GM06990 (cell line): ENCODE results near the gene PTPN14.

Experiments
- DNase-seq: peaks from one replicate; pipeline ENCODE4 v3.0.0-alpha.2; 2011; ENCODE audit not compliant: insufficient read length; ENCODE audit errors: extremely low read depth
- H3K27me3 ChIP-seq: replicated peaks from 2 replicates; pipeline ENCODE4 v1.6.0; 2011; ENCODE audit warnings: low read length; ENCODE audit not compliant: control insufficient read depth, insufficient read depth
- H3K36me3 ChIP-seq: 2 replicates; pipeline ENCODE4 v1.5.1; 2011; ENCODE audit warnings: low read length; ENCODE audit not compliant: control insufficient read depth, insufficient read depth
- H3K4me3 ChIP-seq: replicated peaks from 2 replicates; pipeline ENCODE4 v1.5.1; 2011; ENCODE audit warnings: low read depth, mild to moderate bottlenecking, control low read depth, low read length
- CTCF ChIP-seq: IDR thresholded peaks from 2 replicates; pipeline ENCODE4 v1.5.1; 2011; ENCODE audit warnings: low read length, control low read depth, mild to moderate bottlenecking, inconsistent platforms; ENCODE audit not compliant: insufficient read depth, poor library complexity, severe bottlenecking

The PTPN14 gene

GRCh38 chr1:214446772-214447556, 104.4 kb downstream of the PTPN14 start:
- H3K27me3 ChIP-seq: no peaks in the 10 kb centered on the region
- no peak for DNase-seq
- no peaks in the 10 kb centered on the region for H3K36me3 ChIP-seq
- TF ChIP-seq CTCF: no peak
- H3K4me3 ChIP-seq: no peak overlapping the region

- DNase-seq: no peak
- Histone ChIP-seq H3K4me3 (no peak overlapping the region), H3K36me3 (no peaks in the 10 kb centered on the region), H3K27me3 (no peaks in the 10 kb centered on the region)
- TF ChIP-seq CTCF: no peak
These were observed 105.4 kb downstream of the PTPN14 start for GRCh38 chr1:214445831-214446614.

- DNase-seq: no peak
These were observed 106.2 kb downstream of the PTPN14 start for GRCh38 chr1:214445199-214445598.

GRCh38 chr1:214444182-214444939, 107.0 kb downstream of the PTPN14 start:
- Histone ChIP-seq H3K27me3 (no peaks in the 10 kb centered on the region), H3K36me3 (no peaks in the 10 kb centered on the region), H3K4me3 (no peak overlapping the region)
- DNase-seq: no peak
- no peak for TF ChIP-seq CTCF

More at GRCh38 chr1:214445199-214445598, 106.2 kb downstream of the PTPN14 start:
- no peak overlapping the region for H3K4me3 ChIP-seq
- H3K27me3 ChIP-seq: no peaks in the 10 kb centered on the region
- H3K36me3 ChIP-seq: no peaks in the 10 kb centered on the region
- TF ChIP-seq CTCF: no peak

- H3K27me3 ChIP-seq: no peaks in the 10 kb centered on the region
- TF ChIP-seq CTCF: no peak
- no peak for DNase-seq
These were observed 110.3 kb downstream of the PTPN14 start for GRCh38 chr1:214441119-214441518.

More at GRCh38 chr1:214441119-214441518, 110.3 kb downstream of the PTPN14 start:
- no peak overlapping the region for H3K4me3 ChIP-seq
- no peaks in the 10 kb centered on the region for H3K36me3 ChIP-seq
